ENCODE data around the gene LY6G6F. TPM values are rescaled to one million over a fixed set of nuclear protein-coding genes. Genes with fewer than 3 reads are reported as not detected.

The LY6G6F gene
- total and polyA plus RNA-seq, 2 of the 13 experiments (the other 11 are each of a cell fraction or from before 2014, with no cell fraction given) = not detected

- TF ChIP-seq RERE (CRISPR knock-in tag; IDR thresholded peaks at IDR 0.05; ENCODE audit: low read depth) = peak; percentile 27; the same call in 1 of the 2 replicates
- no peak for TF ChIP-seq ZNF784 (CRISPR knock-in tag; IDR thresholded peaks at IDR 0.05; ENCODE audit: borderline replicate concordance)
- TF ChIP-seq SMAD1 (CRISPR knock-in tag; IDR thresholded peaks at IDR 0.05; ENCODE audit: borderline replicate concordance, low read depth) = no peak; the same call in 1 of the 2 replicates
- TF ChIP-seq NCOA5 (CRISPR knock-in tag; IDR thresholded peaks at IDR 0.05) = no peak
- TF ChIP-seq CEBPG (CRISPR knock-in tag; IDR thresholded peaks at IDR 0.05) = no peak
- TF ChIP-seq CSRNP1 (CRISPR knock-in tag; IDR thresholded peaks at IDR 0.05) = peak; percentile 79; the same call in 1 of the 2 replicates
- TF ChIP-seq ZNF619 (CRISPR knock-in tag; IDR thresholded peaks at IDR 0.05) = 0 out of 2 replicates have a peak, but pooled peaks have one; percentile 43
- no peak for TF ChIP-seq ADNP (CRISPR knock-in tag; IDR thresholded peaks at IDR 0.05)
- TF ChIP-seq DPF2 (CRISPR knock-in tag; IDR thresholded peaks at IDR 0.05; ENCODE audit: borderline replicate concordance, low read depth) = no peak; the same call in 1 of the 2 replicates
- TF ChIP-seq EZH2 (conservative IDR thresholded peaks at IDR 0.05; ENCODE audit: low read depth, low read length) = no peak
- no peak for TF ChIP-seq MNT (IDR thresholded peaks at IDR 0.05)
- TF ChIP-seq GPN1 (CRISPR knock-in tag; IDR thresholded peaks at IDR 0.05; ENCODE audit: borderline replicate concordance) = no peak
- TF ChIP-seq TOE1 (CRISPR knock-in tag; IDR thresholded peaks at IDR 0.05) = no peak
- TF ChIP-seq ZNF556 (CRISPR knock-in tag; IDR thresholded peaks at IDR 0.05; ENCODE audit: borderline replicate concordance) = no peak; the same call in 1 of the 2 replicates
- peak; percentile 27; the same call in 1 of the 2 replicates for TF ChIP-seq MLLT10 (CRISPR knock-in tag; IDR thresholded peaks at IDR 0.05)
- no peak for TF ChIP-seq ZNF562 (CRISPR knock-in tag; IDR thresholded peaks at IDR 0.05; ENCODE audit: borderline replicate concordance)
- TF ChIP-seq ZBTB21 (CRISPR knock-in tag; IDR thresholded peaks at IDR 0.05) = no peak
- no peak for TF ChIP-seq IKZF4 (CRISPR knock-in tag; IDR thresholded peaks at IDR 0.05; ENCODE audit: borderline replicate concordance, low read depth, not compliant biosample characterization)
- peak; percentile 64 for TF ChIP-seq KAT8 (CRISPR knock-in tag; IDR thresholded peaks at IDR 0.05)
- TF ChIP-seq ZZZ3 (CRISPR knock-in tag; IDR thresholded peaks at IDR 0.05; ENCODE audit: borderline replicate concordance) = no peak
- no peak for TF ChIP-seq BRD4 (CRISPR knock-in tag; IDR thresholded peaks at IDR 0.05)
Observed at GRCh38 chr6:31736021-31736767, 29.5 kb downstream of the LY6G6F start, which contains the start of gene CLIC1 (continued).
